CD4-positive, alpha-beta T cell (primary cell): Measurements from ENCODE around the gene FBN2. TPM values are rescaled to one million over a fixed set of nuclear protein-coding genes. Genes with fewer than 3 reads are reported as not detected.
"Not testable (repeated sequence)": the region's sequence is repeated elsewhere in the genome, so short reads cannot be mapped to it uniquely, and the experiment has no call there.

ENCODE experiments used
- ATAC-seq: fragments of 200-7000 bp; cut with Tn5 transposase; one replicate; pipeline ENCODE4 v1.10.0; 2022; ENCODE audit warnings: mild to moderate bottlenecking; ENCODE audit not compliant: poor library complexity
- CTCF ChIA-PET: fragments of 350-600 bp; sonication (Branson Sonifier 250); formaldehyde crosslinking; loops from one replicate; lab custom pipeline; 2021; ENCODE audit warnings: antibody characterized with exemption, inconsistent platforms; lab: Charles Lee
- POLR2A ChIA-PET: fragments of 350-600 bp; sonication (Branson Sonifier 250); formaldehyde crosslinking; loops from one replicate; lab custom pipeline; 2021; ENCODE audit warnings: antibody characterized with exemption, inconsistent platforms; lab: Charles Lee
- DNase-seq, 14 experiments: peaks; one replicate each; pipeline ENCODE4 v3.0.0-alpha.2; 2013 to 2020; ENCODE audit warnings: mixed read lengths in 2 of 14
- H3K27ac ChIP-seq, 2 donors: one replicate each; pipeline versions ENCODE4 v1.5.1 to v1.7.0; 2013; ENCODE audit warnings: low read length in 2 of 2, low read depth in 1 of 2, mild to moderate bottlenecking in 1 of 2
- H3K27me3 ChIP-seq, 2 experiments: 1 replicate in 1 of 2; 2 replicates in 1 of 2; pipeline versions ENCODE4 v1.6.1 to v1.7.0; 2013; ENCODE audit warnings: low read length in 2 of 2, control low read depth in 1 of 2, mild to moderate bottlenecking in 1 of 2, moderate library complexity in 1 of 2; ENCODE audit not compliant: insufficient read depth in 2 of 2, control insufficient read depth in 1 of 2
- H3K36me3 ChIP-seq: one replicate; pipeline ENCODE4 v1.6.1; 2013; ENCODE audit warnings: low read length, control low read depth; ENCODE audit not compliant: insufficient read depth
- H3K4me1 ChIP-seq: one replicate; pipeline ENCODE4 v1.6.1; 2013; ENCODE audit warnings: low read length, control low read depth; ENCODE audit not compliant: insufficient read depth
- H3K4me3 ChIP-seq: one replicate; pipeline ENCODE4 v1.5.1; 2013; ENCODE audit warnings: mild to moderate bottlenecking, low read length, moderate library complexity
- H3K9me3 ChIP-seq, 2 experiments: 1 replicate in 1 of 2; 2 replicates in 1 of 2; pipeline versions ENCODE4 v1.6.1 to v1.7.0; 2013; ENCODE audit warnings: low read length in 2 of 2, mild to moderate bottlenecking in 2 of 2, control low read depth in 1 of 2, moderate library complexity in 1 of 2; ENCODE audit not compliant: control insufficient read depth in 1 of 2, insufficient read depth in 1 of 2
- H3K27ac Mint-ChIP-seq: one replicate; pipeline ENCODE4 v1.8.0; 2020; ENCODE audit warnings: mixed read lengths
- H3K27me3 Mint-ChIP-seq: one replicate; pipeline ENCODE4 v1.8.0; 2021; ENCODE audit warnings: mixed read lengths
- H3K36me3 Mint-ChIP-seq: one replicate; pipeline ENCODE4 v1.8.0; 2021; ENCODE audit warnings: low read depth, mixed read lengths
- H3K4me1 Mint-ChIP-seq: one replicate; pipeline ENCODE4 v1.8.0; 2021; ENCODE audit warnings: low read depth, mixed read lengths
- H3K4me3 Mint-ChIP-seq: one replicate; pipeline ENCODE4 v1.8.0; 2020; ENCODE audit warnings: mild to moderate bottlenecking, mixed read lengths
- H3K9me3 Mint-ChIP-seq: one replicate; pipeline ENCODE4 v1.8.0; 2020; ENCODE audit warnings: mixed read lengths
- CTCF ChIP-seq: fragments of 200-600 bp; IDR thresholded peaks from one replicate; pipeline ENCODE4 v1.8.0; 2022; ENCODE audit warnings: antibody characterized with exemption, mild to moderate bottlenecking
- intact Hi-C, 2 experiments: fragments of 100-400 bp; cut with DNase I in 1 of 2; cut with micrococcal nuclease in 1 of 2; formaldehyde crosslinking; loops; one replicate each; pipeline versions ENCODE4 v1.15.1 to v1.9.0; 2023 to 2025; cut with DNase I, micrococcal nuclease
- total RNA-seq, 174 experiments: library from RNA in 2 of 174; stranded (reverse) in 2 of 174; gene quantifications; one replicate each; pipeline ENCODE4 v1.2.3 and lab custom pipeline; 2021 to 2026

The FBN2 gene
- total RNA-seq, 2 experiments from 2014 or later: 0.06 TPM; not detected in 1

- no peaks in the 10 kb centered on the region for H3K36me3 ChIP-seq
- DNase-seq (no peak), ATAC-seq (no peak)
- H3K27me3 Mint-ChIP-seq: no peaks in the 10 kb centered on the region
- peaks cover under 1 to 18% of the 10 kb centered on the region in 2 experiments for H3K9me3 ChIP-seq
- no peak for TF ChIP-seq CTCF
- POLR2A ChIA-PET: no interaction called here
- H3K36me3 Mint-ChIP-seq: no peaks in the 10 kb centered on the region
- no peak overlapping the region for H3K27ac Mint-ChIP-seq
- H3K4me3 ChIP-seq: no peak overlapping the region
- no peaks in the 10 kb centered on the region for H3K4me1 Mint-ChIP-seq
- no peak overlapping the region for H3K27ac ChIP-seq
- no peaks in the 10 kb centered on the region for H3K4me1 ChIP-seq
- peaks cover 9% of the 10 kb centered on the region for H3K9me3 Mint-ChIP-seq
- H3K27me3 ChIP-seq: peaks cover 0 to 2% of the 10 kb centered on the region in 2 experiments
- H3K4me3 Mint-ChIP-seq: no peak overlapping the region
- CTCF ChIA-PET: no interaction called here
- intact Hi-C loops: no loop called here
Observed at GRCh38 chr5:128453121-128453520, 84.9 kb downstream of the FBN2 start.

GRCh38 chr5:128447224-128447623 lies 90.8 kb downstream of the FBN2 start:
- H3K27ac Mint-ChIP-seq, CTCF ChIA-PET: not testable (repeated sequence)

DNA sequence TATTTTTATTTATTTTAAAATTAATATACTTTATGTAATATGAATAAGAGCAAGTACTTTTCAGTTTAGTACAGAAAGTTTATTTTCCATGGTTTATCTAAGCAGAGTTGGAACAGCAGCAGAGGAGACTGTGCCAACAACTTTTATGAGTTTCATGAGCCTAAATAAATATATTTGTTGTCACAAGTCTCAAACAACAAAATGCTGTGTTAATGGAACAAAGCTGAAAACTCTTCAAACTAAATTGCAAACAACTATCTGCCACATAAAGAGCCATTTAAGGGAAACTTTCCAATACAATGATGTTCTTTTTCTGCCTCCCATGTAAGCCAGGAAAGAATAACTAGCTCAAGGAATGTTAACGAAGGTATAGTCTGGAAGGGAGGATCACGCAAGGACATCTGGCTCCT lies 96.1 kb downstream of the FBN2 start:
- Mint-ChIP-seq H3K27me3 (no peaks in the 10 kb centered on the region), H3K9me3 (peaks cover 2% of the 10 kb centered on the region), H3K4me1 (no peaks in the 10 kb centered on the region), H3K27ac (no peak overlapping the region), H3K4me3 (no peak overlapping the region), H3K36me3 (no peaks in the 10 kb centered on the region)
- Histone ChIP-seq H3K4me3 (no peak overlapping the region), H3K36me3 (no peaks in the 10 kb centered on the region), H3K27me3 (no peaks in the 10 kb centered on the region), H3K9me3 (no peaks in the 10 kb centered on the region), H3K4me1 (no peaks in the 10 kb centered on the region), H3K27ac (no peak overlapping the region)
- ChIA-PET CTCF (no interaction called here), POLR2A (no interaction called here)
- no peak for TF ChIP-seq CTCF
- no peak for DNase-seq
- ATAC-seq: no peak
- intact Hi-C loops: no loop called here

More at GRCh38 chr5:128447224-128447623, 90.8 kb downstream of the FBN2 start:
- H3K4me1 ChIP-seq, H3K4me3 Mint-ChIP-seq, H3K27ac ChIP-seq, ATAC-seq, H3K27me3 Mint-ChIP-seq, intact Hi-C loops, H3K27me3 ChIP-seq, H3K36me3 ChIP-seq, H3K4me1 Mint-ChIP-seq, H3K36me3 Mint-ChIP-seq, POLR2A ChIA-PET, DNase-seq, H3K4me3 ChIP-seq: not testable (repeated sequence)
- peaks cover 8 to 13% of the 10 kb centered on the region in 2 experiments for H3K9me3 ChIP-seq
- H3K9me3 Mint-ChIP-seq: peaks cover 11% of the 10 kb centered on the region

- ATAC-seq: no peak
- H3K27ac Mint-ChIP-seq: no peak overlapping the region
- H3K36me3 Mint-ChIP-seq: no peaks in the 10 kb centered on the region
- H3K4me1 Mint-ChIP-seq: no peaks in the 10 kb centered on the region
- no peaks in the 10 kb centered on the region for H3K36me3 ChIP-seq
- H3K27me3 ChIP-seq: no peaks in the 10 kb centered on the region
- intact Hi-C loops: no loop called here
- CTCF ChIA-PET: no interaction called here
- no peak for TF ChIP-seq CTCF
- H3K9me3 ChIP-seq: no peaks in the 10 kb centered on the region
- no peak overlapping the region for H3K27ac ChIP-seq
- no peak for DNase-seq
- POLR2A ChIA-PET: no interaction called here
- no peak overlapping the region for H3K4me3 ChIP-seq
- H3K27me3 Mint-ChIP-seq: no peaks in the 10 kb centered on the region
- H3K4me3 Mint-ChIP-seq: no peak overlapping the region
- H3K4me1 ChIP-seq: no peaks in the 10 kb centered on the region
- H3K9me3 Mint-ChIP-seq: peaks cover 2% of the 10 kb centered on the region
Observed at GRCh38 chr5:128441165-128441564, 96.9 kb downstream of the FBN2 start.
